ENCODE results near the gene SLC12A2.

Gene SLC12A2

GRCh38 chr5:128202320-128202719, 118.8 kb downstream of the SLC12A2 start:
- no peaks in the 10 kb centered on the region for H3K9me3 ChIP-seq (ENCODE audit: insufficient read depth, low read depth, low read length)

DNA sequence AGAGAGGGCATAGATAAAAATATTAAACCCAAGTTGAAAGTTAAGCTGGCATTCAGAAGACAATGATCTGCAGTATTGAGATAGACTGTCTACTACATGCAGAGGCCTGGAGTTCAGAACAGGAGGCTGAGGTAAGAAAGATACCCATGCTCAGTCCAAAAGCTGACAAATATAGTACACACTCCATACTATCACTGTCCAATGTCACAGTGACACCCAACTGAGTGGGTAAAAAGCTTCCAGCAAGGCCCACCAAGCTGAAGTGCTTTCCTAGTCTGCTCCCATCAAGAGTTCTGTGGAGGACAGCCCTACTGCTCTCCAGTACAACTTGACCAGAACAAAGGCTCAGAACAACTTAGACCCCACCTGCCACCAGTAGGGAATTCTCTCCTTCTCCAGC, 124.9 kb downstream of the SLC12A2 start:
- no peaks in the 10 kb centered on the region for H3K79me1 ChIP-seq (ENCODE audit: low read length)
- H3K36me3 ChIP-seq (ENCODE audit: control insufficient read depth in 1 of 2, insufficient read depth in 2 of 2, low read length in 2 of 2), result no peaks in the 10 kb centered on the region
- H2AK5ac ChIP-seq (ENCODE audit: low read length), result no peak overlapping the region
- H3K9ac ChIP-seq (ENCODE audit: low read length), result no peak overlapping the region
- H3K18ac ChIP-seq (ENCODE audit: low read length), result no peak overlapping the region
- no peak overlapping the region for H2AFZ ChIP-seq (ENCODE audit: insufficient read depth, low read length, poor library complexity)
- no peak overlapping the region for H2BK12ac ChIP-seq (ENCODE audit: low read length)
- no peak overlapping the region for H3K4ac ChIP-seq (ENCODE audit: low read depth, low read length)
- no peaks in the 10 kb centered on the region for H3K27me3 ChIP-seq (ENCODE audit: insufficient read depth, low read length)
- no peak overlapping the region for H2BK120ac ChIP-seq (ENCODE audit: insufficient read depth, low read length, poor library complexity)
- no peaks in the 10 kb centered on the region for H3K79me2 ChIP-seq (ENCODE audit: control insufficient read depth, insufficient read depth, low read length, poor library complexity)
- no peak overlapping the region for H3K4me3 ChIP-seq (ENCODE audit: low read depth, low read length)
- H3K4me2 ChIP-seq (ENCODE audit: low read length), result no peak overlapping the region
- no peak overlapping the region for H4K8ac ChIP-seq (ENCODE audit: low read depth, low read length)
- H4K12ac ChIP-seq (ENCODE audit: low read depth, low read length), result no peak overlapping the region
- no peak overlapping the region for H3K27ac ChIP-seq (ENCODE audit: low read depth, low read length)
- H3K14ac ChIP-seq (ENCODE audit: low read length), result no peak overlapping the region
- H3K4me1 ChIP-seq (ENCODE audit: control insufficient read depth in 1 of 2, insufficient read depth in 2 of 2, low read length in 2 of 2), result no peaks in the 10 kb centered on the region
- no peak overlapping the region for H3K23ac ChIP-seq (ENCODE audit: low read length)
- DNase-seq, result no peak
- H2BK5ac ChIP-seq (ENCODE audit: low read depth, low read length, poor library complexity), result no peak overlapping the region
- H4K91ac ChIP-seq (ENCODE audit: low read depth, low read length), result no peak overlapping the region
- H3K9me3 ChIP-seq (ENCODE audit: insufficient read depth, low read depth, low read length), result no peaks in the 10 kb centered on the region

More at GRCh38 chr5:128202320-128202719, 118.8 kb downstream of the SLC12A2 start:
- H3K27ac ChIP-seq (ENCODE audit: low read depth, low read length), result no peak overlapping the region
- no peak overlapping the region for H3K4me3 ChIP-seq (ENCODE audit: low read depth, low read length)
- no peaks in the 10 kb centered on the region for H3K79me1 ChIP-seq (ENCODE audit: low read length)
- no peak overlapping the region for H2AFZ ChIP-seq (ENCODE audit: insufficient read depth, low read length, poor library complexity)
- no peak overlapping the region for H3K4ac ChIP-seq (ENCODE audit: low read depth, low read length)
- DNase-seq, result no peak
- no peak overlapping the region for H3K23ac ChIP-seq (ENCODE audit: low read length)
- H3K18ac ChIP-seq (ENCODE audit: low read length), result no peak overlapping the region
- no CpG with 5 or more reads among the region's 4 CpGs for WGBS (ENCODE audit: extremely low coverage, insufficient coverage, insufficient read length)
- H3K4me1 ChIP-seq (ENCODE audit: control insufficient read depth in 1 of 2, insufficient read depth in 2 of 2, low read length in 2 of 2), result peaks cover 9 to 11% of the 10 kb centered on the region in 2 experiments
- no peak overlapping the region for H4K91ac ChIP-seq (ENCODE audit: low read depth, low read length)
- no peak overlapping the region for H2AK5ac ChIP-seq (ENCODE audit: low read length)
- H4K8ac ChIP-seq (ENCODE audit: low read depth, low read length), result no peak overlapping the region
- H2BK12ac ChIP-seq (ENCODE audit: low read length), result no peak overlapping the region
- H2BK120ac ChIP-seq (ENCODE audit: insufficient read depth, low read length, poor library complexity), result no peak overlapping the region
- no peaks in the 10 kb centered on the region for H3K27me3 ChIP-seq (ENCODE audit: insufficient read depth, low read length)
- no peak overlapping the region for H4K12ac ChIP-seq (ENCODE audit: low read depth, low read length)
- H3K36me3 ChIP-seq (ENCODE audit: control insufficient read depth in 1 of 2, insufficient read depth in 2 of 2, low read length in 2 of 2), result no peaks in the 10 kb centered on the region
- H3K4me2 ChIP-seq (ENCODE audit: low read length), result no peak overlapping the region
- H3K14ac ChIP-seq (ENCODE audit: low read length), result no peak overlapping the region
- no peak overlapping the region for H3K9ac ChIP-seq (ENCODE audit: low read length)
- H3K79me2 ChIP-seq (ENCODE audit: control insufficient read depth, insufficient read depth, low read length, poor library complexity), result no peaks in the 10 kb centered on the region
- H2BK5ac ChIP-seq (ENCODE audit: low read depth, low read length, poor library complexity), result no peak overlapping the region

GRCh38 chr5:128212191-128212806, 128.7 kb downstream of the SLC12A2 start:
- no peaks in the 10 kb centered on the region for H3K27me3 ChIP-seq (ENCODE audit: insufficient read depth, low read length)
- H2AK5ac ChIP-seq (ENCODE audit: low read length), result no peak overlapping the region
- H3K9me3 ChIP-seq (ENCODE audit: insufficient read depth, low read depth, low read length), result peaks cover 2% of the 10 kb centered on the region
- no peaks in the 10 kb centered on the region for H3K79me2 ChIP-seq (ENCODE audit: control insufficient read depth, insufficient read depth, low read length, poor library complexity)
- H2BK5ac ChIP-seq (ENCODE audit: low read depth, low read length, poor library complexity), result no peak overlapping the region
- no peak overlapping the region for H4K91ac ChIP-seq (ENCODE audit: low read depth, low read length)
- H3K79me1 ChIP-seq (ENCODE audit: low read length), result no peaks in the 10 kb centered on the region
- no peak for DNase-seq
- H3K4me2 ChIP-seq (ENCODE audit: low read length), result no peak overlapping the region
- H3K14ac ChIP-seq (ENCODE audit: low read length), result no peak overlapping the region
- no peak overlapping the region for H3K4ac ChIP-seq (ENCODE audit: low read depth, low read length)
- no peak overlapping the region for H3K4me3 ChIP-seq (ENCODE audit: low read depth, low read length)
- H2AFZ ChIP-seq (ENCODE audit: insufficient read depth, low read length, poor library complexity), result no peak overlapping the region
- H2BK12ac ChIP-seq (ENCODE audit: low read length), result no peak overlapping the region
- H4K8ac ChIP-seq (ENCODE audit: low read depth, low read length), result no peak overlapping the region
- no peaks in the 10 kb centered on the region for H3K4me1 ChIP-seq (ENCODE audit: control insufficient read depth in 1 of 2, insufficient read depth in 2 of 2, low read length in 2 of 2)
- no peak overlapping the region for H3K18ac ChIP-seq (ENCODE audit: low read length)
- no peak overlapping the region for H3K9ac ChIP-seq (ENCODE audit: low read length)
- no peak overlapping the region for H3K27ac ChIP-seq (ENCODE audit: low read depth, low read length)
- WGBS (ENCODE audit: extremely low coverage, insufficient coverage, insufficient read length), result no CpG with 5 or more reads among the region's 5 CpGs
- no peak overlapping the region for H3K23ac ChIP-seq (ENCODE audit: low read length)
- H2BK120ac ChIP-seq (ENCODE audit: insufficient read depth, low read length, poor library complexity), result no peak overlapping the region
- no peaks in the 10 kb centered on the region for H3K36me3 ChIP-seq (ENCODE audit: control insufficient read depth in 1 of 2, insufficient read depth in 2 of 2, low read length in 2 of 2)
- H4K12ac ChIP-seq (ENCODE audit: low read depth, low read length), result no peak overlapping the region

DNA sequence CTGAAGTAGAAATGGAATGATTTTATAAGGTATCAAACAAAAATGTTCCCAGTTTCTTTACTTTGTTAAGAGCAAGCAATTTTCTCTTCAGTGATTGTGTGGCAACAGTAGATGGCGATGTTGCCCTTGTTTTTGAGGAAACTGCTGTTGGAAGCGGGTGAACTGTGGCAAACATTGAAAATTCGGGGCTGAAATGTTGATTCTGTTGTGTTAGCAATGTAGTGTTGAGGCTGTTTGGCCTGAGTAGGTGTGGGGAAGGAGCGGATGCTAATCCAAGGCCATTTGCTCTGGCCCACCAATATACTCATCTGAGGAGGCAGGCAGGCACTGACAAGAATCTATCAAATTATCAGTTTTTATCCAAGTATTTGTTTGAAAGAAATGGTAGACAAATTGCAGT, 129.8 kb downstream of the SLC12A2 start:
- H3K9me3 ChIP-seq (ENCODE audit: insufficient read depth, low read depth, low read length), result peaks cover 2% of the 10 kb centered on the region
- H2AK5ac ChIP-seq (ENCODE audit: low read length), result no peak overlapping the region
- no peaks in the 10 kb centered on the region for H3K79me1 ChIP-seq (ENCODE audit: low read length)
- H3K79me2 ChIP-seq (ENCODE audit: control insufficient read depth, insufficient read depth, low read length, poor library complexity), result no peaks in the 10 kb centered on the region
- no peak overlapping the region for H2BK5ac ChIP-seq (ENCODE audit: low read depth, low read length, poor library complexity)
- H4K8ac ChIP-seq (ENCODE audit: low read depth, low read length), result no peak overlapping the region
- H3K23ac ChIP-seq (ENCODE audit: low read length), result no peak overlapping the region
- no peak overlapping the region for H4K12ac ChIP-seq (ENCODE audit: low read depth, low read length)
- no peak overlapping the region for H3K4ac ChIP-seq (ENCODE audit: low read depth, low read length)
- no peak overlapping the region for H3K4me2 ChIP-seq (ENCODE audit: low read length)
- H3K27ac ChIP-seq (ENCODE audit: low read depth, low read length), result no peak overlapping the region
- no peaks in the 10 kb centered on the region for H3K36me3 ChIP-seq (ENCODE audit: control insufficient read depth in 1 of 2, insufficient read depth in 2 of 2, low read length in 2 of 2)
- H3K9ac ChIP-seq (ENCODE audit: low read length), result no peak overlapping the region
- H3K14ac ChIP-seq (ENCODE audit: low read length), result no peak overlapping the region
- no peaks in the 10 kb centered on the region for H3K27me3 ChIP-seq (ENCODE audit: insufficient read depth, low read length)
- WGBS (ENCODE audit: extremely low coverage, insufficient coverage, insufficient read length), result no CpG with 5 or more reads among the region's 4 CpGs
- no peak overlapping the region for H3K4me3 ChIP-seq (ENCODE audit: low read depth, low read length)
- no peak overlapping the region for H2AFZ ChIP-seq (ENCODE audit: insufficient read depth, low read length, poor library complexity)
- H2BK120ac ChIP-seq (ENCODE audit: insufficient read depth, low read length, poor library complexity), result no peak overlapping the region
- no peak overlapping the region for H3K18ac ChIP-seq (ENCODE audit: low read length)
- no peak overlapping the region for H4K91ac ChIP-seq (ENCODE audit: low read depth, low read length)
- no peak overlapping the region for H2BK12ac ChIP-seq (ENCODE audit: low read length)
- H3K4me1 ChIP-seq (ENCODE audit: control insufficient read depth in 1 of 2, insufficient read depth in 2 of 2, low read length in 2 of 2), result no peaks in the 10 kb centered on the region
- DNase-seq, result peak; percentile 33 to 78
